HepG2 (cell line): ENCODE measurements around the gene PRADC1. TPM values are rescaled to one million over a fixed set of nuclear protein-coding genes. Genes with fewer than 3 reads are reported as not detected.
A peak's percentile ranks its signal among the peaks of the same experiment; 100 is the strongest.

ENCODE experiments used
- BRD4 ChIP-seq: sonication (generic); formaldehyde crosslinking; IDR thresholded peaks from 2 replicates; pipeline ENCODE4 v1.4.0; 2020; ENCODE audit warnings: missing genetic modification reagents
- E2F2 ChIP-seq: sonication (generic); formaldehyde crosslinking; IDR thresholded peaks from 2 replicates; pipeline ENCODE4 v1.4.0; 2020; ENCODE audit warnings: missing genetic modification reagents, borderline replicate concordance
- LCORL ChIP-seq, 2 experiments: fragments of 450-650 bp in 1 of 2; sonication (generic) in 1 of 2; formaldehyde crosslinking in 1 of 2; IDR thresholded peaks; 2 replicates each; pipeline versions ENCODE4 v1.5.0 to v1.6.1; 2017 to 2020; ENCODE audit warnings: antibody characterized with exemption in 1 of 2, missing genetic modification reagents in 1 of 2
- MLXIP ChIP-seq: sonication (generic); formaldehyde crosslinking; IDR thresholded peaks from 2 replicates; pipeline ENCODE4 v1.9.0; 2021; ENCODE audit warnings: missing genetic modification reagents, borderline replicate concordance
- MTERF4 ChIP-seq: sonication (generic); formaldehyde crosslinking; IDR thresholded peaks from 2 replicates; pipeline ENCODE4 v1.8.0; 2023; ENCODE audit warnings: mild to moderate bottlenecking, missing genetic modification reagents
- NRL ChIP-seq: sonication (generic); formaldehyde crosslinking; IDR thresholded peaks from 2 replicates; pipeline ENCODE4 v1.5.0; 2020; ENCODE audit warnings: missing genetic modification reagents, mild to moderate bottlenecking, moderate library complexity, borderline replicate concordance
- PBX2 ChIP-seq: IDR thresholded peaks from 2 replicates; pipeline ENCODE4 v1.6.1; 2016; ENCODE audit warnings: control low read depth
- PRDM15 ChIP-seq: sonication (generic); formaldehyde crosslinking; IDR thresholded peaks from 2 replicates; pipeline ENCODE4 v1.4.0; 2020; ENCODE audit warnings: missing genetic modification reagents
- SOX13 ChIP-seq, 3 experiments: fragments of 450-650 bp in 1 of 3; sonication (generic) in 1 of 3; formaldehyde crosslinking in 1 of 3; IDR thresholded peaks in 2 of 3; conservative IDR thresholded peaks in 1 of 3; 2 replicates each; pipeline versions ENCODE4 v1.5.0 to v1.6.1; 2016 to 2020; ENCODE audit warnings: antibody characterized with exemption in 1 of 3, mild to moderate bottlenecking in 1 of 3, missing compliant biosample characterization in 1 of 3, missing genetic modification reagents in 1 of 3, moderate library complexity in 1 of 3
- ZGPAT ChIP-seq: IDR thresholded peaks from 2 replicates; pipeline ENCODE4 v1.6.1; 2016; ENCODE audit warnings: mild to moderate bottlenecking
- ZKSCAN1 ChIP-seq: fragments of 150-350 bp; IDR thresholded peaks from 2 replicates; pipeline ENCODE4 v1.6.1; 2014; ENCODE audit warnings: low read length
- ZNF83 ChIP-seq: sonication (generic); formaldehyde crosslinking; IDR thresholded peaks from 2 replicates; pipeline ENCODE4 v1.4.0; 2020; ENCODE audit warnings: missing genetic modification reagents, mild to moderate bottlenecking, borderline replicate concordance
- polyA plus RNA-seq, 8 experiments: library from polyadenylated mRNA; depleted of rRNA in 3 of 8; stranded (reverse) in 7 of 8; unstranded in 1 of 8; fragments of >200 nt; fragmentation: Illumina TruSeq in 4 of 8; extraction: Trizol in 4 of 8; gene quantifications; 2 replicates each; pipeline versions ENCODE4 v1.2.1 to v1.2.3, GENCODE V29; 2011 to 2016; ENCODE audit warnings: low read depth in 4 of 8, missing spikeins in 1 of 8, mixed read lengths in 1 of 8; ENCODE audit not compliant: insufficient read depth in 1 of 8
- total RNA-seq, 5 experiments: library from RNA; depleted of rRNA; stranded (reverse); fragments of >200 nt; fragmentation: Illumina TruSeq; extraction: Trizol; gene quantifications; 2 replicates each; pipeline ENCODE4 v1.2.3, GENCODE V29; 2016; ENCODE audit warnings: low read depth in 1 of 5

Gene PRADC1
- total and polyA plus RNA-seq, 2 of the 13 experiments (the other 11 are each of a cell fraction or from before 2014, with no cell fraction given): 12.1 to 37.2 TPM

- peak; percentile 35; the same call in 1 of the 2 replicates for TF ChIP-seq MLXIP (CRISPR knock-in tag)
- peak; percentile 67 for TF ChIP-seq E2F2 (CRISPR knock-in tag)
- peak; percentile 88; the same call in 1 of the 2 replicates for TF ChIP-seq ZNF83 (CRISPR knock-in tag)
- peak; percentile 20; the same call in 1 of the 2 replicates for TF ChIP-seq NRL (CRISPR knock-in tag)
- TF ChIP-seq ZKSCAN1: no peak
- TF ChIP-seq PBX2 (CRISPR knock-in tag): no peak
- TF ChIP-seq BRD4 (CRISPR knock-in tag): peak; percentile 94
- TF ChIP-seq MTERF4 (CRISPR knock-in tag): no peak
- peak; percentile 93 for TF ChIP-seq ZGPAT (CRISPR knock-in tag)
- TF ChIP-seq LCORL (IDR thresholded peaks at IDR 0.05): peak; percentile 62
- TF ChIP-seq LCORL (CRISPR knock-in tag; IDR thresholded peaks at IDR 0.05): peak; percentile 74
- no peak for TF ChIP-seq SOX13 (IDR thresholded peaks at IDR 0.05)
- TF ChIP-seq SOX13 (CRISPR knock-in tag; conservative IDR thresholded peaks at IDR 0.05 in 1 of 2, IDR thresholded peaks at IDR 0.05 in 1 of 2): no peak; a peak in 1 of 4 replicates
- peak; percentile 64; the same call in 1 of the 2 replicates for TF ChIP-seq PRDM15 (CRISPR knock-in tag)
Observed at GRCh38 chr2:73233932-73234832, 1.1 kb upstream of the PRADC1 start, which contains the start of gene CCT7 (continued).
